OCI-LY1 (cell line): ENCODE data around the gene MMP2.

Experiments
- CTCF ChIP-seq: fragments of 200-600 bp; sonication (generic), shearing (Covaris generic); IDR thresholded peaks from 2 replicates; pipeline ENCODE4 v1.5.1; 2017; ENCODE audit warnings: mild to moderate bottlenecking, antibody characterized with exemption, low read length, moderate library complexity, mixed read lengths
- EZH2 ChIP-seq: fragments of 200-600 bp; sonication (generic), shearing (Covaris generic); IDR thresholded peaks from 2 replicates; pipeline ENCODE4 v1.8.0; 2017; ENCODE audit warnings: borderline replicate concordance, mixed run types, mild to moderate bottlenecking, antibody characterized with exemption, low read length, moderate library complexity, mixed read lengths

GRCh38 chr16:55506708-55507107 lies 27.7 kb downstream of the MMP2 start:
- TF ChIP-seq EZH2 (no peak), CTCF (no peak)
